Breast epithelium (tissue), 3 donors: ENCODE results near the gene C6orf15.

Experiments
- CTCF ChIP-seq, 3 donors: fragments of 450-650 bp; IDR thresholded peaks; one replicate each; pipeline ENCODE4 v1.5.1; 2016 to 2017; ENCODE audit warnings: antibody characterized with exemption in 3 of 3, mild to moderate bottlenecking in 3 of 3, moderate library complexity in 3 of 3
- POLR2A ChIP-seq: fragments of 450-650 bp; IDR thresholded peaks from one replicate; pipeline ENCODE4 v1.6.1; 2016; ENCODE audit warnings: antibody characterized with exemption, mild to moderate bottlenecking, moderate library complexity
- POLR2AphosphoS5 ChIP-seq, 3 donors: sonication (generic); formaldehyde crosslinking; IDR thresholded peaks; one replicate each; pipeline ENCODE4 v1.6.1; 2017; ENCODE audit warnings: antibody characterized with exemption in 3 of 3

GRCh38 chr6:31076611-31077010, 35.8 kb downstream of the C6orf15 start:
- TF ChIP-seq CTCF (IDR thresholded peaks at IDR 0.05) (no peak), POLR2AphosphoS5 (IDR thresholded peaks at IDR 0.05) (no peak), POLR2A (no peak)
